WI38 (cell line): ENCODE measurements around the gene PTPN4.

Source experiments
- H3K4me3 ChIP-seq: 2 replicates; pipeline ENCODE4 v1.5.1; 2011; ENCODE audit warnings: low read depth, mild to moderate bottlenecking, control low read depth, low read length
- CTCF ChIP-seq: IDR thresholded peaks from 2 replicates; pipeline ENCODE4 v1.5.1; 2012; ENCODE audit warnings: low read depth, mild to moderate bottlenecking, control low read depth, low read length

Gene PTPN4

GRCh38 chr2:119808516-119809147 is 48.9 kb downstream of the PTPN4 start:
- TF ChIP-seq CTCF: no peak
- no peak overlapping the region for H3K4me3 ChIP-seq

GRCh38 chr2:119809339-119810048 is 49.8 kb downstream of the PTPN4 start:
- 0 out of 2 replicates have a peak overlapping the region, but pooled peaks have one; percentile 0 for H3K4me3 ChIP-seq

GRCh38 chr2:119810049-119810630 is 50.4 kb downstream of the PTPN4 start:
- H3K4me3 ChIP-seq: no peak overlapping the region
- no peak for TF ChIP-seq CTCF

More at GRCh38 chr2:119809339-119810048, 49.8 kb downstream of the PTPN4 start:
- TF ChIP-seq CTCF: no peak

- no peak overlapping the region for H3K4me3 ChIP-seq
- no peak for TF ChIP-seq CTCF
These were observed 54.5 kb downstream of the PTPN4 start for GRCh38 chr2:119814216-119814615.

- no peak overlapping the region for H3K4me3 ChIP-seq
- TF ChIP-seq CTCF: no peak
These were observed 59.1 kb downstream of the PTPN4 start for GRCh38 chr2:119818792-119819191.

GRCh38 chr2:119819846-119820245 is 60.1 kb downstream of the PTPN4 start:
- no peak for TF ChIP-seq CTCF
- H3K4me3 ChIP-seq: no peak overlapping the region

- TF ChIP-seq CTCF: no peak
- H3K4me3 ChIP-seq: no peak overlapping the region
These were observed 60.6 kb downstream of the PTPN4 start for GRCh38 chr2:119820275-119820674.
